Measurements from ENCODE around the gene CFAP68.
A peak's percentile ranks its signal among the peaks of the same experiment; 100 is the strongest.
"Not testable (repeated sequence)": the region's sequence is repeated elsewhere in the genome, so short reads cannot be mapped to it uniquely, and the experiment has no call there.

The CFAP68 gene

GRCh38 chr11:111925953-111926352 lies 46.6 kb downstream of the CFAP68 start:
- H3K27me3 ChIP-seq (ENCODE audit: control insufficient read depth in 2 of 2, insufficient read depth in 2 of 2, low read length in 2 of 2): no peaks in the 10 kb centered on the region
- H3K36me3 ChIP-seq (ENCODE audit: control insufficient read depth in 2 of 2, insufficient read depth in 2 of 2, low read length in 2 of 2): no peaks in the 10 kb centered on the region
- peaks cover 14 to 22% of the 10 kb centered on the region in 2 donors for H3K4me1 ChIP-seq (ENCODE audit: control insufficient read depth in 2 of 2, insufficient read depth in 2 of 2, low read length in 2 of 2)
- no peaks in the 10 kb centered on the region for H3K9me3 ChIP-seq (ENCODE audit: control insufficient read depth in 2 of 2, low read length in 2 of 2)
- H3K4me3 ChIP-seq (ENCODE audit: low read length in 2 of 2): peak overlapping the region in 1 of 2 donors; percentile 83
- peak overlapping the region; percentile 91 to 93 for H3K27ac ChIP-seq (ENCODE audit: low read depth in 2 of 2, low read length in 2 of 2)
- peak overlapping the region in 1 of 2 donors; percentile 71 for H3K9ac ChIP-seq (ENCODE audit: low read depth in 1 of 2, low read length in 2 of 2)

DNA sequence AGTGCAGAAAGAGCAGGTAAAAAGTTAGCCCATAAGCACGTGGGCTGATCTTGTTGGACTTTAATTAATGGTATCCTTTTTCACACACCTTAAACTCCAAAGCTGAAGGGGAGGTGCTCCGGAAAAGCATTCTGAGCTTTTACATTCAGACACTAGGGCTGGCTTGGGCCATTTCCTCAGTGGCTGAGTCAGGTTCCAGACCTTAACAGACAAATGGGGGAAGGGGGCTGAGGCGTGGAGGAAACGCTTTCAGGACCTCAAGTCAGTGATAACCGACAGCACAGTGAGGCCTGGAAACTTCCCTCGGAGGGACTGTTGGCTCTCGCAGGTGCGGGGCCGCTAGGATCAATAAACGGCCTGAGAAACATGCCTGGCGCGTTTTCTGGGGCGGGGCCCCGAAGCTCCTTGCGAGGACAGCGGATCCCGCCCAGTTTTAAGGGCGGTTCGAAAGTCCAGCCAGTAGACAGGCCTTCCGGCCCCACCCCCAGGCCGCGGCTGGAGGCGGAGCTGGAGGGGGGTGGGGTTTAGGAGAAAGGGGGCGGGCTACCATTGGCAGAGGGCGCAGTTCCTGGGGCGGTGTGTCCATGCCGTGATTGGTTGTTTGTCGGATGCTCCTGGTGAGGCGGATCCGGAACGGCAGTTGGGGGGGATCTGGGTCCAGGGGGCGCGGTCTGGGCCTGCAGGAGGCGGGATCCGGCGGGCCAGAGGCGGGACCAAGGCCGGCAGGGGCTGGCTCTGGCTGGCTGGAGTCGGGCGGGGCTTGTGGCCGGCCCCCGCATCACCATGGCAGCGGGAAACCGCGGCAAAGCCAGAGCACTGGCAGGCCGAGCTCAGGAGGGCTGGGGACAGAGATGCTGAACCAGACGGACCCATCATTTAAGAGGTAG lies 47.4 kb downstream of the CFAP68 start:
- Histone ChIP-seq H3K27ac (ENCODE audit: low read depth in 2 of 2, low read length in 2 of 2) (peak overlapping the region; percentile 91 to 93), H3K9ac (ENCODE audit: low read depth in 1 of 2, low read length in 2 of 2) (peak overlapping the region; percentile 68 to 71), H3K4me1 (ENCODE audit: control insufficient read depth in 2 of 2, insufficient read depth in 2 of 2, low read length in 2 of 2) (peaks cover 14 to 22% of the 10 kb centered on the region in 2 donors)

GRCh38 chr11:111930472-111930871 lies 51.1 kb downstream of the CFAP68 start:
- Histone ChIP-seq H3K9ac (ENCODE audit: low read depth in 1 of 2, low read length in 2 of 2) (no peak overlapping the region), H3K27ac (ENCODE audit: low read depth in 2 of 2, low read length in 2 of 2) (no peak overlapping the region), H3K4me1 (ENCODE audit: control insufficient read depth in 2 of 2, insufficient read depth in 2 of 2, low read length in 2 of 2) (peaks cover 12 to 14% of the 10 kb centered on the region in 2 donors)

More for the DNA sequence above, 47.4 kb downstream of the CFAP68 start:
- no peaks in the 10 kb centered on the region for H3K36me3 ChIP-seq (ENCODE audit: control insufficient read depth in 2 of 2, insufficient read depth in 2 of 2, low read length in 2 of 2)
- H3K9me3 ChIP-seq (ENCODE audit: control insufficient read depth in 2 of 2, low read length in 2 of 2): no peaks in the 10 kb centered on the region
- H3K27me3 ChIP-seq (ENCODE audit: control insufficient read depth in 2 of 2, insufficient read depth in 2 of 2, low read length in 2 of 2): no peaks in the 10 kb centered on the region
- peak overlapping the region; percentile 75 to 83 for H3K4me3 ChIP-seq (ENCODE audit: low read length in 2 of 2)

GRCh38 chr11:111932611-111932950 lies 53.2 kb downstream of the CFAP68 start:
- H3K4me1 ChIP-seq (ENCODE audit: control insufficient read depth in 2 of 2, insufficient read depth in 2 of 2, low read length in 2 of 2): peaks cover under 1 to 9% of the 10 kb centered on the region in 2 donors
- no peak overlapping the region for H3K4me3 ChIP-seq (ENCODE audit: low read length in 2 of 2)
- H3K27me3 ChIP-seq (ENCODE audit: control insufficient read depth in 2 of 2, insufficient read depth in 2 of 2, low read length in 2 of 2): no peaks in the 10 kb centered on the region
- H3K27ac ChIP-seq (ENCODE audit: low read depth in 2 of 2, low read length in 2 of 2): no peak overlapping the region
- H3K9ac ChIP-seq (ENCODE audit: low read depth in 1 of 2, low read length in 2 of 2): no peak overlapping the region
- H3K36me3 ChIP-seq (ENCODE audit: control insufficient read depth in 2 of 2, insufficient read depth in 2 of 2, low read length in 2 of 2): no peaks in the 10 kb centered on the region
- no peaks in the 10 kb centered on the region for H3K9me3 ChIP-seq (ENCODE audit: control insufficient read depth in 2 of 2, low read length in 2 of 2)

More at GRCh38 chr11:111930472-111930871, 51.1 kb downstream of the CFAP68 start:
- Histone ChIP-seq H3K36me3 (ENCODE audit: control insufficient read depth in 2 of 2, insufficient read depth in 2 of 2, low read length in 2 of 2) (no peaks in the 10 kb centered on the region), H3K9me3 (ENCODE audit: control insufficient read depth in 2 of 2, low read length in 2 of 2) (no peaks in the 10 kb centered on the region), H3K27me3 (ENCODE audit: control insufficient read depth in 2 of 2, insufficient read depth in 2 of 2, low read length in 2 of 2) (no peaks in the 10 kb centered on the region), H3K4me3 (ENCODE audit: low read length in 2 of 2) (no peak overlapping the region)

DNA sequence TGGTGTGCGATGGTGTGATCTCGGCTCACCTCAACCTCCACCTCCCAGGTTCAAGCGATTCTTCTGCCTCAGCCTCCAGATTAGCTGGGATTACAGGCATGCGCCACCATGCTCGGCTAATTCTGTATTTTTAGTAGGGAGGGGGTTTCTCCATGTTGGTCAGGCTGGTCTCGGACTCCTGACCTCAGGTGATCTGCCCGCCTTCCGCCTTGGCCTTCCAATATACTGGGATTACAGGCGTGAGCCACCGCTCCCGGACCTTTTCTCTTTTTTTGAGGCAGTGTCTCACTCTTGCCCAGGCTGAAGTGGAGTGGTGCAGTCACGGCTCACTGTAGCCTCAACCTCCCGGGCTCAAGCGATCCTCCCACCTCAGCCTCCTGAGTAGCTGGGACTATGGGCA lies 53.8 kb downstream of the CFAP68 start:
- H3K4me3 ChIP-seq (ENCODE audit: low read length in 2 of 2); H3K27me3 ChIP-seq (ENCODE audit: control insufficient read depth in 2 of 2, insufficient read depth in 2 of 2, low read length in 2 of 2); H3K36me3 ChIP-seq (ENCODE audit: control insufficient read depth in 2 of 2, insufficient read depth in 2 of 2, low read length in 2 of 2); H3K9ac ChIP-seq (ENCODE audit: low read depth in 1 of 2, low read length in 2 of 2); H3K9me3 ChIP-seq (ENCODE audit: control insufficient read depth in 2 of 2, low read length in 2 of 2); H3K4me1 ChIP-seq (ENCODE audit: control insufficient read depth in 2 of 2, insufficient read depth in 2 of 2, low read length in 2 of 2); H3K27ac ChIP-seq (ENCODE audit: low read depth in 2 of 2, low read length in 2 of 2): not testable (repeated sequence)

GRCh38 chr11:111933872-111934271 lies 54.5 kb downstream of the CFAP68 start:
- H3K36me3 ChIP-seq (ENCODE audit: control insufficient read depth in 2 of 2, insufficient read depth in 2 of 2, low read length in 2 of 2): no peaks in the 10 kb centered on the region
- no peaks in the 10 kb centered on the region for H3K9me3 ChIP-seq (ENCODE audit: control insufficient read depth in 2 of 2, low read length in 2 of 2)
- H3K4me3 ChIP-seq (ENCODE audit: low read length in 2 of 2): no peak overlapping the region
- peaks cover 2 to 14% of the 10 kb centered on the region in 2 donors for H3K4me1 ChIP-seq (ENCODE audit: control insufficient read depth in 2 of 2, insufficient read depth in 2 of 2, low read length in 2 of 2)
- no peak overlapping the region for H3K27ac ChIP-seq (ENCODE audit: low read depth in 2 of 2, low read length in 2 of 2)
- no peaks in the 10 kb centered on the region for H3K27me3 ChIP-seq (ENCODE audit: control insufficient read depth in 2 of 2, insufficient read depth in 2 of 2, low read length in 2 of 2)
- H3K9ac ChIP-seq (ENCODE audit: low read depth in 1 of 2, low read length in 2 of 2): no peak overlapping the region

DNA sequence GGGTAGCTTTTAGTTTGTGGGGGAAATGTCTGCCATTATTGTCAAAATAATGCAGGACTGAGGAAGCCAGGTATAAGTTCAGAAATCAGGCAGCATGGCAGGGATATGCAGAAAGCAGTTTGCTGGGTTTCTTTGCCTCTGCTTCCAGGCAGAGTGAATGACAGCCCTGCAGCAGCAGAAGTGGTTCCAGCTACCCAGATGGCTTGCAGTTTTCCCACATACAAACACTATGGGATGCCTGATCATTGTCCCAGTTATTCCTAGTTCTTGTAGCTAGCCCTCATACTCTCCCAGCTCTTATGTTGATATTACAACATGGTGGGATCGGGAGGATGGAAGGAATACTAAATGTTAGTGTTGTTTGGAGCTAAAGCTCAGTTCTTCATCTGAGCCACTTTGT lies 55.0 kb downstream of the CFAP68 start:
- no peak overlapping the region for H3K9ac ChIP-seq (ENCODE audit: low read depth in 1 of 2, low read length in 2 of 2)
- H3K9me3 ChIP-seq (ENCODE audit: control insufficient read depth in 2 of 2, low read length in 2 of 2): no peaks in the 10 kb centered on the region
- peaks cover 2 to 15% of the 10 kb centered on the region in 2 donors for H3K4me1 ChIP-seq (ENCODE audit: control insufficient read depth in 2 of 2, insufficient read depth in 2 of 2, low read length in 2 of 2)
- no peak overlapping the region for H3K27ac ChIP-seq (ENCODE audit: low read depth in 2 of 2, low read length in 2 of 2)
- no peak overlapping the region for H3K4me3 ChIP-seq (ENCODE audit: low read length in 2 of 2)
- no peaks in the 10 kb centered on the region for H3K36me3 ChIP-seq (ENCODE audit: control insufficient read depth in 2 of 2, insufficient read depth in 2 of 2, low read length in 2 of 2)
- H3K27me3 ChIP-seq (ENCODE audit: control insufficient read depth in 2 of 2, insufficient read depth in 2 of 2, low read length in 2 of 2): no peaks in the 10 kb centered on the region
